Thymus (tissue), 11 donors: ENCODE results near the gene RPL36. TPM values are rescaled to one million over a fixed set of nuclear protein-coding genes. Genes with fewer than 3 reads are reported as not detected.
"Not testable (repeated sequence)": the region's sequence is repeated elsewhere in the genome, so short reads cannot be mapped to it uniquely, and the experiment has no call there.

Experiments
- DNase-seq, 9 donors: peaks; one replicate each; pipeline ENCODE4 v3.0.0-alpha.2; 2013; ENCODE audit warnings: low spot score in 9 of 9, low read depth in 6 of 9, missing footprints in 1 of 9
- H3K27ac ChIP-seq, 2 donors: one replicate each; pipeline ENCODE4 v1.5.1; 2013; ENCODE audit warnings: control low read depth in 1 of 2, low read depth in 1 of 2, low read length in 1 of 2, mild to moderate bottlenecking in 1 of 2, moderate library complexity in 1 of 2
- H3K27me3 ChIP-seq, 2 donors: one replicate each; pipeline ENCODE4 v1.5.1; 2013; ENCODE audit warnings: low read length in 1 of 2; ENCODE audit not compliant: control insufficient read depth in 2 of 2, insufficient read depth in 1 of 2
- H3K36me3 ChIP-seq, 2 donors: one replicate each; pipeline ENCODE4 v1.5.1; 2013; ENCODE audit warnings: low read length in 1 of 2, mild to moderate bottlenecking in 1 of 2, moderate library complexity in 1 of 2; ENCODE audit not compliant: control insufficient read depth in 2 of 2, insufficient read depth in 2 of 2
- H3K4me1 ChIP-seq, 2 donors: one replicate each; pipeline ENCODE4 v1.5.1; 2013; ENCODE audit warnings: low read length in 2 of 2; ENCODE audit not compliant: control insufficient read depth in 2 of 2, insufficient read depth in 2 of 2
- H3K4me3 ChIP-seq, 2 donors: one replicate each; pipeline ENCODE4 v1.5.1; 2013; ENCODE audit warnings: low read length in 2 of 2, control low read depth in 1 of 2, mild to moderate bottlenecking in 1 of 2
- H3K9me3 ChIP-seq, 2 donors: one replicate each; pipeline ENCODE4 v1.5.1; 2013; ENCODE audit warnings: low read length in 1 of 2, mild to moderate bottlenecking in 1 of 2; ENCODE audit not compliant: control insufficient read depth in 2 of 2, insufficient read depth in 1 of 2
- WGBS: extraction: QIAGEN DNeasy Blood & Tissue Kit; methylation state at CpG from one replicate; pipeline ENCODE4 v1.1.7; 2013; 5-methylcytosine and 5-hydroxymethylcytosine counted together
- polyA plus RNA-seq: library from polyadenylated mRNA; stranded (reverse); fragments of 200-250 nt; gene quantifications from one replicate; pipeline ENCODE4 v1.2.3, GENCODE V29; 2013
- total RNA-seq: library from RNA; stranded (reverse); fragments of 120-200 nt; gene quantifications from one replicate; pipeline ENCODE4 v1.2.4, GENCODE V29; 2013
- donor health status: healthy.

The RPL36 gene
- total and polyA plus RNA-seq, 2 donors: 1,127 to 1,924 TPM

- H3K27ac ChIP-seq: no peak overlapping the region
- peak overlapping the region; percentile 52 to 73 for H3K4me3 ChIP-seq
- no peaks in the 10 kb centered on the region for H3K27me3 ChIP-seq
- WGBS: 48% methylated on average over 11 of the region's 11 CpGs
- H3K4me1 ChIP-seq: peaks cover 9 to 20% of the 10 kb centered on the region in 2 donors
- peak in 1 of 9 donors; percentile 19 for DNase-seq
- H3K9me3 ChIP-seq: no peaks in the 10 kb centered on the region
- peaks cover 5 to 18% of the 10 kb centered on the region in 2 donors for H3K36me3 ChIP-seq
These were observed 28.6 kb downstream of the RPL36 start for GRCh38 chr19:5718579-5719273.

GRCh38 chr19:5719274-5719960 lies 29.3 kb downstream of the RPL36 start:
- DNase-seq: peak in 3 of 9 donors; percentile 5 to 29 (median 9)

GRCh38 chr19:5719961-5720790 lies 30.1 kb downstream of the RPL36 start, which contains the start of the genes CATSPERD and LONP1:
Gene CATSPERD (plus strand): TSS chr19:5720637. CDS start chr19:5720738, 101 bp downstream.
Gene LONP1 (minus strand): TSS chr19:5720146. CDS start chr19:5720132, 14 bp downstream.
- peaks cover 5 to 10% of the 10 kb centered on the region in 2 donors for H3K36me3 ChIP-seq
- WGBS: under 1% methylated on average over 90 of the region's 90 CpGs
- DNase-seq: peak; percentile 98 to 100 (median 99)
- peaks cover 9 to 20% of the 10 kb centered on the region in 2 donors for H3K4me1 ChIP-seq
- peak within 1 kb of the TSS; percentile 52 to 73 for H3K4me3 ChIP-seq
- H3K27me3 ChIP-seq: no peaks in the 10 kb centered on the region
- H3K27ac ChIP-seq: peak within 1 kb of the TSS; percentile 98 to 99
- H3K9me3 ChIP-seq: no peaks in the 10 kb centered on the region

More at GRCh38 chr19:5719274-5719960, 29.3 kb downstream of the RPL36 start:
- Histone ChIP-seq H3K27ac (peak overlapping the region; percentile 89 to 99), H3K4me3 (peak overlapping the region; percentile 52 to 73), H3K36me3 (peaks cover 5 to 14% of the 10 kb centered on the region in 2 donors), H3K27me3 (no peaks in the 10 kb centered on the region), H3K4me1 (peaks cover 9 to 20% of the 10 kb centered on the region in 2 donors), H3K9me3 (no peaks in the 10 kb centered on the region)
- under 1% methylated on average over 58 of the region's 58 CpGs for WGBS

GRCh38 chr19:5727453-5728050 lies 37.5 kb downstream of the RPL36 start:
- H3K36me3 ChIP-seq: no peaks in the 10 kb centered on the region
- no peak overlapping the region for H3K27ac ChIP-seq
- H3K27me3 ChIP-seq: no peaks in the 10 kb centered on the region
- no peaks in the 10 kb centered on the region for H3K4me1 ChIP-seq
- WGBS: over 99% methylated on average over 4 of the region's 4 CpGs
- DNase-seq: no peak
- no peaks in the 10 kb centered on the region for H3K9me3 ChIP-seq
- no peak overlapping the region for H3K4me3 ChIP-seq

- H3K9me3 ChIP-seq, DNase-seq, H3K27ac ChIP-seq, H3K36me3 ChIP-seq, H3K27me3 ChIP-seq, H3K4me1 ChIP-seq, H3K4me3 ChIP-seq: not testable (repeated sequence)
- WGBS: 86% methylated on average over 2 of the region's 2 CpGs
These were observed 43.1 kb downstream of the RPL36 start for GRCh38 chr19:5733172-5733571.

- Histone ChIP-seq H3K27ac (no peak overlapping the region), H3K9me3 (no peaks in the 10 kb centered on the region), H3K4me1 (no peaks in the 10 kb centered on the region), H3K4me3 (no peak overlapping the region), H3K36me3 (no peaks in the 10 kb centered on the region), H3K27me3 (no peaks in the 10 kb centered on the region)
- 90% methylated on average over 8 of the region's 8 CpGs for WGBS
- no peak for DNase-seq
These were observed 48.3 kb downstream of the RPL36 start for GRCh38 chr19:5738423-5738822.

Other genes starting within 250 kb of the RPL36 start
- gene ZNRF4, start 234.9 kb upstream of the RPL36 start, total RNA-seq: not detected
- gene ZNRF4, start 234.9 kb upstream of the RPL36 start, polyA plus RNA-seq: not detected
- 0.19 TPM for gene TINCR, start 122.3 kb upstream of the RPL36 start, total RNA-seq
- 0.71 TPM for gene TINCR, start 122.3 kb upstream of the RPL36 start, polyA plus RNA-seq
- gene SAFB2, start 67.5 kb upstream of the RPL36 start, total RNA-seq: 22.2 TPM
- gene SAFB2, start 67.5 kb upstream of the RPL36 start, polyA plus RNA-seq: 60.6 TPM
- 32.6 TPM for gene SAFB, start 67.2 kb upstream of the RPL36 start, total RNA-seq
- 73.3 TPM for gene SAFB, start 67.2 kb upstream of the RPL36 start, polyA plus RNA-seq
- 70.5 TPM for gene MICOS13, start 9.8 kb upstream of the RPL36 start, total RNA-seq
- 67.6 TPM for gene MICOS13, start 9.8 kb upstream of the RPL36 start, polyA plus RNA-seq
- gene HSD11B1L, start 9.3 kb upstream of the RPL36 start, total RNA-seq: 4.6 TPM
- gene HSD11B1L, start 9.3 kb upstream of the RPL36 start, polyA plus RNA-seq: 6.5 TPM
- gene LONP1, start 29.9 kb downstream of the RPL36 start, total RNA-seq: 34.3 TPM
- gene LONP1, start 29.9 kb downstream of the RPL36 start, polyA plus RNA-seq: 37.7 TPM
- 0.05 TPM for gene CATSPERD, start 30.3 kb downstream of the RPL36 start, total RNA-seq
- 0.05 TPM for gene CATSPERD, start 30.3 kb downstream of the RPL36 start, polyA plus RNA-seq
- 1.6 TPM for gene PRR22, start 94.5 kb downstream of the RPL36 start, total RNA-seq
- 13.6 TPM for gene PRR22, start 94.5 kb downstream of the RPL36 start, polyA plus RNA-seq
- 25.2 TPM for gene DUS3L, start 100.9 kb downstream of the RPL36 start, total RNA-seq
- 43.9 TPM for gene DUS3L, start 100.9 kb downstream of the RPL36 start, polyA plus RNA-seq
- gene NRTN, start 114.8 kb downstream of the RPL36 start, total RNA-seq: 1.7 TPM
- 4.0 TPM for gene NRTN, start 114.8 kb downstream of the RPL36 start, polyA plus RNA-seq
- gene FUT6, start 149.4 kb downstream of the RPL36 start, total RNA-seq: under 0.01 TPM
- 0.43 TPM for gene FUT6, start 149.4 kb downstream of the RPL36 start, polyA plus RNA-seq
- 0.19 TPM for gene FUT3, start 161.2 kb downstream of the RPL36 start, total RNA-seq
- gene FUT3, start 161.2 kb downstream of the RPL36 start, polyA plus RNA-seq: 2.9 TPM
- 0.05 TPM for gene FUT5, start 180.2 kb downstream of the RPL36 start, total RNA-seq
- not detected for gene FUT5, start 180.2 kb downstream of the RPL36 start, polyA plus RNA-seq
- 218 TPM for gene NDUFA11, start 213.5 kb downstream of the RPL36 start, total RNA-seq
- 292 TPM for gene NDUFA11, start 213.5 kb downstream of the RPL36 start, polyA plus RNA-seq
- gene VMAC, start 214.6 kb downstream of the RPL36 start, total RNA-seq: 5.9 TPM
- 10.8 TPM for gene VMAC, start 214.6 kb downstream of the RPL36 start, polyA plus RNA-seq
- gene CAPS, start 224.0 kb downstream of the RPL36 start, total RNA-seq: 6.5 TPM
- gene CAPS, start 224.0 kb downstream of the RPL36 start, polyA plus RNA-seq: 70.4 TPM